GM20431 (cell line): ENCODE measurements around the gene MYD88.

Source experiments
- in situ Hi-C: fragments of 300-500 bp; cut with MseI, MboI; formaldehyde crosslinking; loops from one replicate; pipeline ENCODE4 v1.15.0; 2020; ENCODE audit warnings: low sequenced_read_pairs; ENCODE audit not compliant: unreplicated experiment

MYD88 gene

GRCh38 chr3:38124324-38125122, 13.9 kb upstream of the MYD88 start:
- in situ Hi-C loops, result loop anchor here (25.0 kb wide), 1 partner anchor 363 kb away; the partner anchor contains the start of gene EXOG

- in situ Hi-C loops, result loop anchor here (25.0 kb wide), 1 partner anchor 362 kb away; the partner anchor contains the start of gene EXOG
Observed at GRCh38 chr3:38125305-38126120, 12.9 kb upstream of the MYD88 start.

- in situ Hi-C loops, result loop anchor here (25.0 kb wide), 1 partner anchor 361 kb away; the partner anchor contains the start of gene EXOG
Observed at GRCh38 chr3:38126121-38126892, 12.2 kb upstream of the MYD88 start.

- in situ Hi-C loops, result loop anchor here (25.0 kb wide), 1 partner anchor 360 kb away; the partner anchor contains the start of gene EXOG
Observed at GRCh38 chr3:38127611-38128302, 10.7 kb upstream of the MYD88 start.

- in situ Hi-C loops, result loop anchor here (25.0 kb wide), 1 partner anchor 359 kb away; the partner anchor contains the start of gene EXOG
Observed at GRCh38 chr3:38128303-38128655, 10.2 kb upstream of the MYD88 start.

- in situ Hi-C loops, result loop anchor here (25.0 kb wide), 1 partner anchor 358 kb away; the partner anchor contains the start of gene EXOG
Observed at GRCh38 chr3:38129058-38129457, 9.4 kb upstream of the MYD88 start.

- in situ Hi-C loops, result loop anchor here (25.0 kb wide), 1 partner anchor 357 kb away; the partner anchor contains the start of gene EXOG
Observed at GRCh38 chr3:38130631-38131065, 7.8 kb upstream of the MYD88 start.

- in situ Hi-C loops, result loop anchor here (25.0 kb wide), 1 partner anchor 356 kb away; the partner anchor contains the start of gene EXOG
Observed at GRCh38 chr3:38131621-38132369, 6.7 kb upstream of the MYD88 start.

GRCh38 chr3:38133209-38133556, 5.3 kb upstream of the MYD88 start:
- in situ Hi-C loops, result loop anchor here (25.0 kb wide), 1 partner anchor 354 kb away; the partner anchor contains the start of gene EXOG

GRCh38 chr3:38133557-38134405, 4.7 kb upstream of the MYD88 start:
- in situ Hi-C loops, result loop anchor here (25.0 kb wide), 1 partner anchor 354 kb away; the partner anchor contains the start of gene EXOG

- in situ Hi-C loops, result loop anchor here (25.0 kb wide), 1 partner anchor 353 kb away; the partner anchor contains the start of gene EXOG
Observed at GRCh38 chr3:38134517-38135143, 3.8 kb upstream of the MYD88 start.

- in situ Hi-C loops, result loop anchor here (25.0 kb wide), 1 partner anchor 352 kb away; the partner anchor contains the start of gene EXOG
Observed at GRCh38 chr3:38135621-38136277, 2.7 kb upstream of the MYD88 start.

GRCh38 chr3:38136393-38136776, 2.1 kb upstream of the MYD88 start:
- in situ Hi-C loops, result loop anchor here (25.0 kb wide), 1 partner anchor 351 kb away; the partner anchor contains the start of gene EXOG

GRCh38 chr3:38136777-38137614, 1.5 kb upstream of the MYD88 start, which contains the start of gene ACAA1:
Gene ACAA1 (minus strand): TSS chr3:38137127. CDS start chr3:38137035, 92 bp downstream.
- in situ Hi-C loops, result loop anchor here (25.0 kb wide), 1 partner anchor 350 kb away; the partner anchor contains the start of gene EXOG

GRCh38 chr3:38137615-38138348, 679 bp upstream of the MYD88 start:
- in situ Hi-C loops, result loop anchor here (25.0 kb wide), 1 partner anchor 350 kb away; the partner anchor contains the start of gene EXOG
